GM12873 (cell line): Measurements from ENCODE around the gene TBC1D3B.

ENCODE experiments used
- CTCF ChIP-seq: IDR thresholded peaks from 2 replicates; pipeline ENCODE4 v1.5.1; 2012; ENCODE audit warnings: low read depth, mild to moderate bottlenecking, moderate library complexity, low read length, control low read depth; ENCODE audit not compliant: insufficient read depth; ENCODE audit errors: missing control alignments

TBC1D3B gene

GRCh38 chr17:36135465-36135864, 41.0 kb downstream of the TBC1D3B start:
- no peak for TF ChIP-seq CTCF

DNA sequence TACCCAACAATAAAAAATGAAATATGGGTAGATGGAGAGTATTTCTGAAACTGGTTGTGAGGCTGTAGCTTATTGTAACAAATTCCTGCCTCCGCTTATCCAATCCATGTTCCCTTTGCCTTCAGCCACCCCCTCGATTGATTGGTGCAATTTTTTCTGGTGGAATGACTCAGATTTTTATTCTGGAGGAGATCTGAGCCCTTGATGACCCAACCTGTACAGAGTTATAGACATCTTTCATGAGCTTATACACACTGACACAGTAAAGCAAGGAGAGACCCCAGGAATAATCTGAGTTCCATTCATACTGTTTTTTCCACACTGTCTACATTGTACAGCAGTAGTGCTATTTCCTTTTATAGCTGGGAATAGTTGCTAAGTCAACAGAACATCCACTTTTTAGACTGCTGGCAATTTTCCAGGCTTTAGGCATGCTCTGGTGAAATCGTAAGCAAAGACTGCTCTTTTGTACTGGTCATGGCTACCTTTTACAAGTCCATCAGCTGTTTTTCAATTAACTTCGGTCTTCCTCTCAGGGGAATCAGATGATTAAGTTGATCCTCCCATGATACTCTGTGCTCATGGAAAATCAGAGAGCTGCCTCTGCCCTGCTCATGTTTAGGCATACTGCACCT, 42.7 kb downstream of the TBC1D3B start:
- no peak for TF ChIP-seq CTCF

DNA sequence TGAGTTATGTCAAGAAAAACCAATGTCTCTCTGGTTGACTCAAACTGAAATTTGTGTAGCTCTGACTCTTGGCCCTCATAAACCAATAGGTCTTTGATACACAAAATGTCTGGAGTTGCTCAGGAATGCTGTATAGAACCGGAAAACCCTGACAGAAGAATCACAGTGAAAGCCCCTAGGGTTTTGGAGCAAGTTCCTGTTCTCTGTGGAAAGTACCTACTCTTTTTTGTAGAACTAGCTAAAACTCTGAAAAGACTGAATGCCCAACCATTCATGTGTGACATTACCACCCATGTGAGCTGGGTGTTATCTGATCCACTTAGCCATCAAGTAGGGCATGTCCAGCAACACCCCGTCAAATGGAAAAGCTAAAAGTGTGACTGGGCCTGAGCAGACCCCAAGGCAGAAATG, 44.0 kb downstream of the TBC1D3B start:
- no peak for TF ChIP-seq CTCF

DNA sequence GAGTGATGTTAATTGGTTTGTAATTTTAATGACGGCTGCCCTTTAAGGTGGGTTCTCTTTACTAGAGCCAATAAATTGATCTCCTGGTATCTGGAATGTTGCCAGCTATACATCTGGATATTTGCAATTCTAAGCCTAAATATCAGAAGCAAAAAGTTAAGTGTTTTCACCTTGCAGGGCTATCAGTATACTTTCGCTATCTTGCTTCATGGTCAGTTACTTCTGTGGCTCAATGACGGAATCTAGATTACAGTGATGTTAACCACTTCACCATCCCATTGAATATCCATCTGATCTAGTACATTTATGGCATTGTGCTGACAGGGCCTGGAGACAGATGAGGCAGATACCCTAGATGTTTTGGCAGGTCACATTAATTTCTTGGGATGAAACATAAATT, 44.5 kb downstream of the TBC1D3B start:
- TF ChIP-seq CTCF: no peak

GRCh38 chr17:36131421-36131820, 45.0 kb downstream of the TBC1D3B start:
- TF ChIP-seq CTCF: no peak

- no peak for TF ChIP-seq CTCF
Measured at GRCh38 chr17:36130346-36130745, 46.1 kb downstream of the TBC1D3B start.

GRCh38 chr17:36129616-36130015, 46.8 kb downstream of the TBC1D3B start:
- no peak for TF ChIP-seq CTCF

DNA sequence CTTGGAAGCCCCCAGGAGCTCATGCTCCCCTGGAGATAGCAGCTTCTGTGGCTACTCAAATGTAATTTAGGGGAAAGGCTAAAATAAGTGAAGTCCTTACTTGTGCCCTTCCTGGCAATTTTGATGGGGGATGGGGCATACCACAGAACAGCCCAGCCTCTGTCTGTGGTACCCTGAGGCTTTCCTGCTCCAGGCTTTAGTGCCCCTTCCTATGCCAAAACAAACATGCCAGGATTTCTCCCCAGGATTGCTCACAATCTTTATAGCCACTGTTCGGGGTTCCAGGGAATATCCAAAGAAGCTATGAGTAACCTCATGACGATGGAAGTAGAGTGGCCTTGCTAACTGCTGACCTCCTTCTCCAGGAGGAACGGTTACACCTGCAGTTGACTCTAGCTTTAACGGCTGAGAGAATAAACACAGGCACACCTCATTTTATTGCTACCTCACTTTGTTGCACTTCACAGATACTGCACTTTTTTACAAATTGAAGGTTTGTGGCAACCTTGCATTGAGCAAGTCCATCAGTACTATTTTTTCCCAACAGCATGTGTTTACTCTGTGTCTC, 47.9 kb downstream of the TBC1D3B start:
- TF ChIP-seq CTCF: no peak
